HG03103 (cell line): ENCODE measurements around the gene GLCE.
"Not testable (repeated sequence)": the region's sequence is repeated elsewhere in the genome, so short reads cannot be mapped to it uniquely, and the experiment has no call there.

ENCODE experiments used
- ATAC-seq: cut with Tn5 transposase; IDR thresholded peaks from one replicate; pipeline ENCODE4 v1.9.1; 2021; ENCODE audit warnings: low read depth; ENCODE audit not compliant: unreplicated experiment

GLCE gene

DNA sequence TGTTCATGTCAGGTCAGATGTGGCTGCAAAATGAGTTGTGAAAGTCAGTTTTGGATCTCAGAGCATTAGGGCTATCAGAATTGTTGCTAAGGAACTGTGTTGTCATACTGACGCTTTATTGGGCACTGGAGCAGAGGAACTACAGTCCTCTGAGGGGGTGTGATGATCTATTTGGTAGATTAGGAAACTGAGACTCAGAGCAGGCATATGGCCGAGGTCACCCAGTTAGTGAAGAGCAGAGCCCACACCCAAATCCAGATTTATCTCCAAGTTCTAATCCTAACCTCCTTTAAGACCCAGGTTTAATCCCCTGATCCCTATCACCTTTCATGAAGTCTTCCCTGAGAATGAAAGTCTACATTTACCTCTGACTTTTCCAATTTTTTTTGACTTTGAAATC lies 25.6 kb upstream of the GLCE start:
- no peak for ATAC-seq

DNA sequence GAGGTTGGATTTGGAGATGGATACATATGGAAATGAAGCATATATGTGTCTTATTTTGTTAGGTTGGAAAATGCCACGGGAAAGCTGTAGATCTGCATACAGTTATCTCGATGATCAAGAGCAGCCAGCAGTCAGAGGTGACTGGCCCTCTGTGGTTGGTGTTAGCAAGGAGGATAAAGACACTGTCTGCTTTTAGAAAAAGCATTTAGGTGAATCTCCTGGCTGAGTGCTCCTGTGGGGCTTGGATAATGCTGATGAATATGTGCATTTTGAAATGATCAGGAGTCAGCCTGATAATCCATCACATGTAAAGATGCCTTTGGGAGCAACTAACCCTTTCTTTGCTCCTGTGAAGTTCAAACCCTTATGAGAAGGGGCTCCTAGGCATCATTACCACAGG lies 24.9 kb upstream of the GLCE start:
- no peak for ATAC-seq

DNA sequence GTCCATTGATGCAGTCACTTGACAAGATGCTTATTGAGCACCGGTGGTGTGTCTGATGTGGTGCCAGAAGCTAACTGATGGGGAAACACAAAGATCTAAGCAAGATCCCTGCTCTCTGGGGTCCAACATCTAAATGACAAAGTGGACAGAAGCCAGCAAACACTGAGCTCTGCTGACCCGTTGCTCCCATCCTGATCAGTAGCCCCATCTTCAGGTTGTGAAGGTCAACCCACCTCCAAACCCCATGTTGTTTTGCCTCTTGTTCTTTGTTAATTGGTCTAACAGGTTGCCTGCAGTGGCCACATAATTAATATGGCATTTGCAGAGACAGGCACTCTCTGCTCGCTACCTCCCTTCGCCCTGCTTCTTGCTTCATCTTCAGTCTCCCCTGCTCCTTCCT lies 21.5 kb upstream of the GLCE start:
- ATAC-seq: no peak

- ATAC-seq: no peak
Measured at GRCh38 chr15:69140306-69140705, 20.1 kb upstream of the GLCE start.

GRCh38 chr15:69141286-69141701 lies 19.1 kb upstream of the GLCE start:
- no peak for ATAC-seq

DNA sequence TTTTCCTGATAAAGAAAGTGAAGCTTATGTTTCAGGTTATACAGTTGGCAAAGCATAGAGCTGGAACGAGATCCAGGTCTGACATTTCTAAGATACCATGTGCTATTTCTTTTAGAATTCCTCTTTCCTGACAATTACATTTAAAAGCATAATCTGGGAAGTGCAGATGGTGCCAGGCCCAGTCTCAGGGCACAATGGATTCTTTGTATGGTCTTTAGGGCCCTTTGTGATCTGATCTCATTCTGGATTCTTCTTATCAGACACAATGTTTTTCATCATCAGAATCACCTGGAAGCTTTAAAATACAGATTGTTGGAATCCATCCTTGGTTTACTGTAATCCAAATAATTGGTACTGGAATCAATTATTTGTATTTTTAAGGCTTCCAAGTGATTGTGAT lies 18.6 kb upstream of the GLCE start:
- no peak for ATAC-seq

- ATAC-seq: no peak
Measured at GRCh38 chr15:69143756-69144436, 16.5 kb upstream of the GLCE start.

DNA sequence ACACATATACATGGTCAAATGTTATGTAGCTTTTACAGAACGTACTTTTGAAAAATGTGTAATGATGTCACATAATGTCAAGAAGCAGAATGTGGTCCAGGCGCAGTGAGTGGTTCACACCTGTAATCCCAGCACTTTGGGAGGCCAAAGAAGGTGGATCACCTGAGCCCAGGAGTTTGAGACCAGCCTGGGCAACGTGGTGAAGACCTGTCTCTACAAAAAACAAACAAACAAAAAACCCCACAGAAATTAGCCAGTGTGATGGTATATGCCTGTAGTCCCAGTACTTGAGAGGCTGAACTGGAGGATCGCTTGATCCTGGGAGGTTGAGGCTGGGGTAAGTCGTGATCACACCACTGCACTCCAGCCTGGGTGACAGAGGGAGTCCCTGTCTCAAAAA lies 15.9 kb upstream of the GLCE start:
- ATAC-seq: no peak

GRCh38 chr15:69145149-69145693 lies 15.2 kb upstream of the GLCE start:
- ATAC-seq: no peak

DNA sequence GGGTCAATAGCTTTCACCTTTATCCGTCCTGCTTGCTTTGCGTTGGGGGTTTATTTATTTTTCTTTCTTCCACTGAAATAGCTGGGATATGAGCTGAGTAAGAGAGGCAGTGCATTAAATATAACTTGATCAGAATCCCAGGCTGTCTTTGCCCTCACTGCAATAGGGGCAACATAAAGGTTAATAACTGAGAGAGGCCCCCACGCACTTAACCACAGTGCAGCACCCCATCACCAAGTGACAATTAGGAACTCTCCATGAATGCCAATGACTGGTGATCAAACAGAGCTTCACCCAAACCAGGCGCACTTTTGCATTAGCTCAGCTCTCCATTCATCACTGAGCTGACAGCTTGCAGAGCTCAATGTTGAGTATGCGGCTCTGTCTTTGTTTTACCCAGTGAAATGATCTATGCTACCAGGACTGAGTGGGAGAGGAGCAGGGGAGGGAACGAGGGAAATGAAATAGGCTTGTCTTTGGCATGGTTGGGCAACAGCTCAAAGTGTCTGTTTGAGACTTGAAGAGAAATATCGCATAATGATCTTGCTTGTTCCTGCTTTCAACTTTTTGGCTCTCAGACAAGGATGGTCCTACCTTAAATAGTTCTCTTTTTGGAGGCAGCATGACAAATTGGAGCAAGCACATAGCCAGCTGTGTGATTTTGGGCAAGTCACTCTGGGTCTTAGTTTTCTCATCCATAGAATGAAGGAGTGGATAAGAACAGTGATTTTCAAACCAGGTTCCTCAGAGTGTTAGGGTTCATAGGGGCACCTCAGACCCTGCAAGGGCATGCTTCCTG lies 14.5 kb upstream of the GLCE start:
- no peak for ATAC-seq

DNA sequence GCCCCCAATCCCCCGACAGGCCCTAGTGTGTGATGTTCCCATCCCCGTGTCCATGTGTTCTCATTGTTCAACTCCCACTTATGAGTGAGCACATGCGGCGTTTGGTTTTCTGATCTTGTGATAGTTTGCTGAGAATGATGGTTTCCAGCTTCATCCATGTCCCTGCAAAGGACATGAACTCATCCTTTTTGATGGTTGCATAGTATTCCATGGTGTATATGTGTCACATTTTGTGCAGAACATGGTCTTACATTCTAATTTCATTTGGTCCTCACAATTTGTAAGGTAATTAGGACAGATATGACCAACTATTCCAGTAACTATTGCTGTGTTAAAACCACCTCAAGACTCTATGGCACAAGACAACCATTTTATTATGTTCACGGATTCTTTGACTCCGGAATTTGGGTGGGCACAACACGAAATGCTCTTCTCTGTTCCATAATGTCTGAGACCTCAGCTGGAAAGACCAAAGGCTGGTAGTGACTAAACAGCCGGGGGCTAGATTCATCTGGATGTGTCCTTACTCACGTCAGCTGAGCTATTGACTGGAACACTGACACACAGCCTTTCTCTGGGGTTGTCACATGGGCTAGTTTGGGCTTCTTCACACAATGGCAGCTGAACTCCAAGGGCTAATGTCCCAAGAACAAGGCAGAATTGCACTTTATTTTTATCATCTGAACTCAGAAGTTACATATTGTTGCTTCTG lies 13.6 kb upstream of the GLCE start:
- ATAC-seq: no peak

DNA sequence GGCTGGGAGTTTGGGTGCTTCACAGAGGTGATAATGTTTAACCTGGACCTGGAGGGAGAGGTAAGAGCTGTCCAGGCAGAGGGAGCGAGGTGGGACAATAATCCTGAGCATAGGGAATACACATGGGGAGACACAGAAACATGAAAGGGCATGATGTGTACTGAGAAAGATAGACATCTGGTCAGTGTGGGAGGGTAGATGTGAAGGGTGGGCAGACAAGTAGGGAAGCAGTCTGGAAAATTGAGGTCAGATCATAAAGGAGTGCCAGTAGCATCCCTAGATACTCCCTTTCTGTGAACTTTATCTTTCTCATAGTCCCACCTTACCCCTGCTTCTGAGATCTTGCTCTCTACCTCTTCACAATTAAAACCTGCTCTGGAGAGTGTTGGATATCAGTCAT lies 12.0 kb upstream of the GLCE start:
- no peak for ATAC-seq

DNA sequence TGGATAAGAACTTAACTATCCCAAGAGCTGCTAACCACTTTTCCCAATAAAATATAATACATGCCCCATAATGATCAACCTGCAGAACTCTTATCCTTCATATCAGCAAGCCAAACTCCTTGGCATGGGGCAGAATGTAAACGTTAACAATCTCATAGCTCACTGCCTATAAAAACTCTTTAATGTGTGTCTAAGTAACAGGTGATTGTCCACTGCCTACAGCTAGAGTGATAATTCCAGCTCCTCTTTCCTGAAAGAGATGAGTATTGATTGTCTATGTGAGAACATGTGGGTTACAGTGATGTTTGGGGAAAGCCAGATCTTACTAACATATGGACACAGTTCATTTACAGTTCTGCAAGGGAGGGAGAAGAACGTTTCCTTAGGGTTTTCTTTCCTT lies 11.3 kb upstream of the GLCE start:
- ATAC-seq: no peak

- ATAC-seq: no peak
Measured at GRCh38 chr15:69149803-69150202, 10.6 kb upstream of the GLCE start.

DNA sequence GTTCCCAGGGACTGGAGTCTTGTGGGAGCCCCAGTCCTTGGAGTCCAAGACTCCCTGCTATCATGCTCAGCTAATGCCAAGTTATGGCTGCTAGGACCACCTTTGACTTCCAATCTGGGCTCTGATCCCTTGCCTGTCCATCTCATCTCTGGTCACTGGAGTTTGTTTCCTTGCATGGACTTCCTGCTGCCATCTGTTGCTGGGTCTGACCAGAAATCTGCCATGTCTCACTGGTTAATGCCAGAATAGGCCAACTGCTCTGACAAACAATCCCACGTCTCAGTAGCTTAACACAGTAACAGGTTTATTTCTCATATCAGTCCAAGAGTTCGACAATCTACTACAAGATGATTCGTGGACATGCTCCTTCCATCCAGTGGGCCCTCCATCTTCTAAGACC lies 10.1 kb upstream of the GLCE start:
- ATAC-seq: no peak

GRCh38 chr15:69150841-69151240 lies 9.6 kb upstream of the GLCE start:
- ATAC-seq: no peak

DNA sequence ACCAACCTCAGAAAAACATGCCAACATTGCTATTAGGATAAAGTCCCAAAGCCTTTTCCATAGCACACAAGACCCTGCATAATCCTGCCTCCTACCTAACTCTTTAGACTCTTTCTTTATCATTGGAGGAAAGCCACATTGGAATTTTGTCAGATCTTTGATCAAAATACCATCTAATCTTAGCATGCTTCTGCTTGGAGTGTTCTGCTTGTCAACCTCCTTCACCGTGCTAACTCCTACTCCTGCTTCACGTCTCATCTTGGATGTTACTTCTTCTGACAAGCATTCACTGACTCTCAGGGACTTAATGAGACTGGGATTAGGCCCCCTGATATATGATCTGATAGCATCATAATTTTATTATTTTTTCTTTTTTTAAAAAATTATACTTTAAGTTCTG lies 7.4 kb upstream of the GLCE start:
- no peak for ATAC-seq

- ATAC-seq: not testable (repeated sequence)
Measured at GRCh38 chr15:69153587-69153986, 6.8 kb upstream of the GLCE start.

- no peak for ATAC-seq
Measured at GRCh38 chr15:69154078-69154477, 6.4 kb upstream of the GLCE start.

DNA sequence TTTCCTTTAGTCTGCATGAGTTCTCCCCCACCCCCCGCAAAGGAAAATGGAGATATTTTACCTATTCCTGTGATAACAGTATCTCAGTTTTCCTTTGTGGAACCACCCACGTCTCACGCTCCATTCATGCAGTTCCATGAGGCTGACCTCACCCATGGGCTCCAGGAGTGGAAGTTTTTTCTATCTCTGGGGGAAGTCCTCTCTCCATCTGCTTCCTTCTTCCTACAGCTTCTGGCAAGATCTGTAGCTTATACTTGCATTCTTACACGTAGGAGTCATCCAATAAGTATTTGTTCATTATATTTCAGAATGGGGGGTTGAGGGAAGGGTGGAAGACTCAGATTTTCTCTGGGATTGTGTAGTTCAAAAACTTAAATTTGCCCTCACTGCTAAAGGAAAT lies 5.8 kb upstream of the GLCE start:
- no peak for ATAC-seq

DNA sequence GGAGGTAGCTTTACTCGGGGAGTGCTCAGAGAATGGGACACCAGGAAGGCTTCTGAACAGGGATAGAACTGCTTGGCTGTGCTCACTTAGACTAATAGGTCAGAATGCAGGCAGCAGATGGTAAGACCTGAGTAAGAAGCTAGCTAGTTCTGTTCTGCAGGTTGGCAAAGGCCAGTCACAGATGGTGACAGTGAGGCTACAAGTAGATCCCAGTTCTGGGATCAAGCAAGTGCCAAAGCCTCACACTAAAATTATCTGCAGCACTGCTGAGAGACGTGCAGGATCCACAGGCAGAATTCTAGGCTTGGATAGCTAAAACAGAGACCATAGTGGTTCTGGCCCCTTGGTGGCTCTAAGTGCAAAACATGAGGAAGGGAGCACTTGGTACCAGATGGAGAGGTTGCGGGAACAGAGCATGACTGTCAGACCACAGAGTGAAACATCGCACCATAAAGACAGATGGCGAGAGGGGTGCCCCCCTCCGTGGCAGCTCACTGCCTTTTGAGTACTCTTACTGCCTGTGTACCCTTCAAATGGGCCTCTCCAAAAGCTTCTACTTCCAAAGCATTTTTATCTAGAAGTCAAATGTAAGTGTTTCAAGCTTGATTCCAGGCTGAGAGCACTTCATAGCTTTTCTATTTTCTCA lies 3.6 kb upstream of the GLCE start:
- no peak for ATAC-seq
